GM10248 (cell line): ENCODE data around the gene PLEKHG3.

Source experiments
- CTCF ChIA-PET: fragments of 300-600 bp; sonication (Branson Sonifier 250); formaldehyde crosslinking; extraction: SDS; loops from one replicate; lab custom pipeline; 2021; ENCODE audit warnings: antibody characterized with exemption; lab: Yijun Ruan, JAX
- POLR2A ChIA-PET: fragments of 350-650 bp; sonication (Branson Sonifier 250); formaldehyde crosslinking; extraction: SDS; loops from one replicate; lab custom pipeline; 2020; ENCODE audit warnings: antibody characterized with exemption; lab: Yijun Ruan, JAX
- DNase-seq: peaks from one replicate; pipeline ENCODE4 v3.0.0; 2012; ENCODE audit errors: extremely low spot score
- TF ChIP-seq, protein P1 (sequence below): IDR thresholded peaks from 2 replicates; pipeline ENCODE4 v1.5.1; 2012; ENCODE audit warnings: mild to moderate bottlenecking, low read depth; ENCODE audit errors: extremely low read depth, missing control alignments, control extremely low read depth

Gene PLEKHG3

GRCh38 chr14:64771161-64771560 is 66.9 kb downstream of the PLEKHG3 start:
- TF ChIP-seq, protein P1, sequence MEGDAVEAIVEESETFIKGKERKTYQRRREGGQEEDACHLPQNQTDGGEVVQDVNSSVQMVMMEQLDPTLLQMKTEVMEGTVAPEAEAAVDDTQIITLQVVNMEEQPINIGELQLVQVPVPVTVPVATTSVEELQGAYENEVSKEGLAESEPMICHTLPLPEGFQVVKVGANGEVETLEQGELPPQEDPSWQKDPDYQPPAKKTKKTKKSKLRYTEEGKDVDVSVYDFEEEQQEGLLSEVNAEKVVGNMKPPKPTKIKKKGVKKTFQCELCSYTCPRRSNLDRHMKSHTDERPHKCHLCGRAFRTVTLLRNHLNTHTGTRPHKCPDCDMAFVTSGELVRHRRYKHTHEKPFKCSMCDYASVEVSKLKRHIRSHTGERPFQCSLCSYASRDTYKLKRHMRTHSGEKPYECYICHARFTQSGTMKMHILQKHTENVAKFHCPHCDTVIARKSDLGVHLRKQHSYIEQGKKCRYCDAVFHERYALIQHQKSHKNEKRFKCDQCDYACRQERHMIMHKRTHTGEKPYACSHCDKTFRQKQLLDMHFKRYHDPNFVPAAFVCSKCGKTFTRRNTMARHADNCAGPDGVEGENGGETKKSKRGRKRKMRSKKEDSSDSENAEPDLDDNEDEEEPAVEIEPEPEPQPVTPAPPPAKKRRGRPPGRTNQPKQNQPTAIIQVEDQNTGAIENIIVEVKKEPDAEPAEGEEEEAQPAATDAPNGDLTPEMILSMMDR = no peak
- POLR2A ChIA-PET = no interaction called here
- CTCF ChIA-PET = interaction anchor here (2.1 to 5.8 kb wide), 2 partner anchors 12 to 120 kb away, joined by 6 to 28 read pairs; no protein-coding TSS in a partner anchor
- no peak for DNase-seq

- DNase-seq = no peak
- CTCF ChIA-PET = interaction anchor here (0.6 to 5.8 kb wide), 6 partner anchors 8 to 213 kb away, joined by 3 to 28 read pairs (median 4); no protein-coding TSS in a partner anchor
- POLR2A ChIA-PET = no interaction called here
- TF ChIP-seq, protein P1 = no peak
Measured at GRCh38 chr14:64772397-64772950, 68.2 kb downstream of the PLEKHG3 start.

DNA sequence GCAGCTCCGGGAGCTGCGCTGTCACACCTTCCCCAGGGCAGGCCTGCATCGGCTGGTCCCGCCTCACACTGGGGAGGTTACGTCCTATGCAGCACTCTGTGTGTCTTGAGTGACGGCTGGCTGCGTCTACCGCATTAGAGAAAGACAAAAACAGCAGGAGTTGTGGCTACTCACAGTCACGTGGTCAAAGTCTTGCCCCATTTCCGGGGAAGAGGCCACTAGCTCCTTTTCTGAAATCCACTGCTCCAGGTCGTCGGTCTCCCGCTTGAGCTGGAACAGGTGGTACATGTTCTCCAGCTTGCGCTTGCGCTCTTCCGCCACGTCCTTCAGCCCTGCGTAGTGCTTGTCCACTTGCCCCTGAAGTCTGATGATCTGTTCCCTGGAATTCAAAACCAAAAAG is 68.8 kb downstream of the PLEKHG3 start:
- ChIA-PET POLR2A (no interaction called here), CTCF (interaction anchor here (0.6 to 5.8 kb wide), 6 partner anchors 8 to 212 kb away, joined by 3 to 28 read pairs (median 5); no protein-coding TSS in a partner anchor)
- TF ChIP-seq, protein P1 = no peak
- DNase-seq = no peak

DNA sequence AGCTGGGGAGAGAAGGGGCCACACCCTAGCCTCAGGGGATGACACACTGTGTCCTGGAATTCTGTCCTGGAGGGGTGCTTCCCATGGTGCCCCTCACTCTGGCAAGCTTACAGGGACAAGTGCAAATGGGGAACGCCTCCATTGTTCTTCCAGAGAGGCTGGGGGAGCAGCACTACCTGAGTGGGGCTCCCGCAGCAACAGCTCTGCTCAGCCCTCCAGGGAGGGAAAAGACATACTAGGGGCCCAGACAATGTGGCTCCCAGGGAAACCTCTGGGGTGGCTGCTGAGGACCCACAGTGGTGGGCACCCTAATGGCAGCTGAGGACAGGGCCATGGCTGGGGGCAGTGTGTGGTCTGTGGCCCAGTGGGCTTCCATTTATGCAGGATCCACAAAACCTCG is 69.4 kb downstream of the PLEKHG3 start:
- DNase-seq = no peak
- ChIA-PET POLR2A (no interaction called here), CTCF (interaction anchor here (1.2 to 5.8 kb wide), 4 partner anchors 9 to 118 kb away, joined by 3 to 28 read pairs (median 10); no protein-coding TSS in a partner anchor)
- TF ChIP-seq, protein P1 = no peak

DNA sequence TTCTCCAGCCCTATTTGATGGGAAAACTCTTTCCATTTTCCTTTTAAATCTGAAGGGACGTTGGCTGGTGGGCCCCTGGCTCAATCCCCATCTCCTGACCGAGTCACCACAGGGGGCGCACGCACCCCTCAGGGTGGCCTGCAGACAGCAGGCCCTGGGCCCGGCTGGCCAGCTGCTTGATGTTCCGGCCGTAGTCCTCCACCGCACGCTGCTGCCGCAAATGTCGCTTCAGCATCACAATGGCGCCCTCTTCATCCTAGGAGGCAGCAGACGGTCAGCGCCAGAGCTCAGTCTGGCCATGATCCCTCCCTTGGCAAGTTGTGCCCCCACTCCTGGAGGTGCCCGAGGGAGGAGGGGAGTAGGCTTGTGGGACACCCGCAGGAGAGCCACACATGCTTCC is 70.0 kb downstream of the PLEKHG3 start:
- CTCF ChIA-PET = interaction anchor here (1.1 to 5.8 kb wide), 5 partner anchors 9 to 117 kb away, joined by 3 to 28 read pairs (median 7); no protein-coding TSS in a partner anchor
- no peak for DNase-seq
- POLR2A ChIA-PET = no interaction called here
- TF ChIP-seq, protein P1 = no peak

DNA sequence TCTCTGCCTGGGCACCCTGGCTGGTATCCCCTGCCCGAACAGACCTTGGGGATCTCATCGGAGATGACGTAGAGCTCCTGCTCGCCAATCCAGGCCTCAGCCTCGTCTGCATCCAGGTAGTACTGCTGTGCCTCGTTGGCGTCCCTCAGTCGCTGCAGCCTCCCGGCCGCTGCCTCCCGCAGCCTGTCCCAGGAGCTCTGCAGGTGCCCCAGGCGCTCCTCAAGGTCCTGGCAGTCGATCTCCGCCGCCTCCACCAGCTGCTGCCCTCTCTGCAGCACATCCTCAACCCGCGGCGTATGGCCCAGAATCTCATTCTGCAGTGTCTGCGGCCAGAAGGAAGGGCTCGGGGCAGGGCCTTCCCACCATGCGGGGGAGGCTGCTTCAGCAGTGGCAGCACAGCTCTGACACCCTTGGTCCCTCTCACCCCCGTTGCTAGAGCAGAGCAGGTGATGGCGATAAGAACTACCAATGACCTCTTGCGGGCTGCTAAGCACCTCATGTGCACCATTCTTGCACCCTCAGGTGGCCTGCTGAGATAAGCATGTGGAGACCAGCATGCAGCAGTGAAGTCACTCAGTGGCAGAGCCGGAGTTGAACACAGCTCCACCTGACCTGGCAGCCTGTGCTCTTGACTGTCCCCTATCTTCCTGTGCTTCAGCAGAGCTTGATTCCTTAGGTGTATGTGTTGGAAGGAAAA is 71.0 kb downstream of the PLEKHG3 start:
- CTCF ChIA-PET = interaction anchor here (0.7 to 5.8 kb wide), 7 partner anchors 8 to 116 kb away, joined by 3 to 28 read pairs (median 4); no protein-coding TSS in a partner anchor
- TF ChIP-seq, protein P1 = no peak
- POLR2A ChIA-PET = interaction anchor here (0.6 kb wide), 1 partner anchor 10 kb away, joined by 3 read pairs; no protein-coding TSS in a partner anchor

More for the DNA sequence above, 71.0 kb downstream of the PLEKHG3 start:
- DNase-seq = no peak
